ENCODE data around the gene CDKN3.
A peak's percentile ranks its signal among the peaks of the same experiment; 100 is the strongest.
"Not testable (repeated sequence)": the region's sequence is repeated elsewhere in the genome, so short reads cannot be mapped to it uniquely, and the experiment has no call there.

CDKN3 gene

DNA sequence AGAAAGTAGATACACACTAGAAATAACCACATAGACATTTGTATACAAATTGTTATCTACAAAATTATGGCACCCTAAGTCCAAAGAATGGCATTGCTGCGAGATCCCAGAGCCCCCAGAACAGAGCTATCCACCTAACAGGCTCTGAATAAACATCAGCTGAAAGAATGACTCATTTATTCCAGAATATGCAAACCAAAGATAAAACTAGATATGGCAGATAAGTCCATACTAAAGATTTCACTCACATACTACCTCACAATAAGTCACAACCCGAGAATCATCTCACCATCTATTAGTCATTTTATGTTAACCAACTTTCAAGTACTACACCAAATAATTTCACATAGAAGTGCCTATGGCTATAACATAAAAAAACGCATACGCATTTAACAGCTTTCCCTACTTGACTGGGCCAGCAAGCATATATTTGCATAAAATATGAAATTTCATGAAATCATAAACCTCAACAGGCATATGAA is 38.7 kb downstream of the CDKN3 start:
- DNase-seq (ENCODE audit: low spot score) = peak; percentile 27
- TF ChIP-seq, protein P1, sequence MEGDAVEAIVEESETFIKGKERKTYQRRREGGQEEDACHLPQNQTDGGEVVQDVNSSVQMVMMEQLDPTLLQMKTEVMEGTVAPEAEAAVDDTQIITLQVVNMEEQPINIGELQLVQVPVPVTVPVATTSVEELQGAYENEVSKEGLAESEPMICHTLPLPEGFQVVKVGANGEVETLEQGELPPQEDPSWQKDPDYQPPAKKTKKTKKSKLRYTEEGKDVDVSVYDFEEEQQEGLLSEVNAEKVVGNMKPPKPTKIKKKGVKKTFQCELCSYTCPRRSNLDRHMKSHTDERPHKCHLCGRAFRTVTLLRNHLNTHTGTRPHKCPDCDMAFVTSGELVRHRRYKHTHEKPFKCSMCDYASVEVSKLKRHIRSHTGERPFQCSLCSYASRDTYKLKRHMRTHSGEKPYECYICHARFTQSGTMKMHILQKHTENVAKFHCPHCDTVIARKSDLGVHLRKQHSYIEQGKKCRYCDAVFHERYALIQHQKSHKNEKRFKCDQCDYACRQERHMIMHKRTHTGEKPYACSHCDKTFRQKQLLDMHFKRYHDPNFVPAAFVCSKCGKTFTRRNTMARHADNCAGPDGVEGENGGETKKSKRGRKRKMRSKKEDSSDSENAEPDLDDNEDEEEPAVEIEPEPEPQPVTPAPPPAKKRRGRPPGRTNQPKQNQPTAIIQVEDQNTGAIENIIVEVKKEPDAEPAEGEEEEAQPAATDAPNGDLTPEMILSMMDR (IDR thresholded peaks at IDR 0.05; ENCODE audit: extremely low read depth, insufficient read depth, missing control alignments) = no peak
- in situ Hi-C loops (cut with MboI; ENCODE audit: low pct_unique_long_range_greater_than_20kb, low sequenced_read_pairs, unreplicated experiment) = no loop called here

DNA sequence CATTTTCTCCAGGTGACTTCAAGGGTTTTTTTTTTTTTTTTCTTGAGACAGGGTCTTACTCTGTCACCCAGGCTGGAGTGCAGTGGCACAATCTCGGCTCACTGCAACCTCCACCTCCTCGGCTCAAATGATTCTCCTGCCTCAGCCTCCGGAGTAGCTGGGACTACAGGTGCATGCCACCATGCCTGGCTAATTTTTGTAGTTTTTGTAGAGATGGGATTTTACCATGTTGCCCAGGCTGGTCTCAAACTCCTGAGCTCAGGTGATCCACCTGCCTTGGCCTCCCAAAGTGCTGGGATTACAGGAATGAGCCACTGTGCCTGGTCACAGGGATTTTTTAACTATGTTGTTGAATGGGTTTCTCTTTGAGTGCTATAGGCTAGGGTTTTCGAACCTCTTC is 41.1 kb downstream of the CDKN3 start:
- in situ Hi-C loops (cut with MboI; ENCODE audit: low pct_unique_long_range_greater_than_20kb, low sequenced_read_pairs, unreplicated experiment); DNase-seq (ENCODE audit: low spot score): not testable (repeated sequence)

DNA sequence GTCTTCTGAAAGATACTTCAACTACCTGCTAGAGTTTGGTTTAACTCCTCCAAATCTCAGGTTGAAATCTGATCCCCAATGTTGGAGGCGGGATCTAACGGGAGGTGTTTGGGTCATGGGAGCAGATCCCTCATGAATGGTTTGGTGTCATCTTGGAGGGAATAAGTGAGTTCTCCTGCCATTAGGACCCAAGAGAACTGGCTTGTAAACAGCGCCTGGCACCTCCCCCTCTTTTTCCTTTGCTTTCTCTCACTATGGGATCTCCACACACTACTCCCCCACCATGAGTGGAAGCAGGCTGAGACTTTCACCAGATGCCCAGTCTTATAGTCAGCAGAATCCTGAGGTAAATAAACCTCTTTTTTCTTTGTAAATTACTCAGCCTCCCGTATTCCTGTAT is 41.9 kb downstream of the CDKN3 start:
- DNase-seq (ENCODE audit: low spot score) = no peak

DNA sequence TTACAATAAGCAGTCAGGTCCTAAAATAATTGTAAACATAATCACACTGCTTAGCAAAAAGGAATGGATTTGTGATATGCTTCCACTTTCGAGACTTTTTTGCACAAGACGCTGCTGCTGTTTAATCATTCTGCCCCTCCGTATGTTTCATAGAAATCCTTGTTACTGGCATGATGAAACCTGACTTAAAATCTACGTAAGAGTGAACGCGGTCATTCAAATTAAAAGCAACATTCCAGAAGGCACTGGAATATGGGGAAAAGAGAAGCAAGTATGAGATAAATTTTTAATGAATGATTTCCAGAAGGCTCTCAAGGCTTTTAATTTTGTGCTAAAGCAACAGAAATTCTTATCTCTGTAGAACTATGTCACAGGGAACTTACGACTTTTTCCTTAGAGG is 43.2 kb downstream of the CDKN3 start:
- in situ Hi-C loops (cut with MboI; ENCODE audit: low pct_unique_long_range_greater_than_20kb, low sequenced_read_pairs, unreplicated experiment) = no loop called here
- no peak for DNase-seq (ENCODE audit: low spot score)
- TF ChIP-seq, protein P1 (IDR thresholded peaks at IDR 0.05; ENCODE audit: extremely low read depth, insufficient read depth, missing control alignments) = no peak

More for the DNA sequence above, 41.9 kb downstream of the CDKN3 start:
- TF ChIP-seq, protein P1 (IDR thresholded peaks at IDR 0.05; ENCODE audit: extremely low read depth, insufficient read depth, missing control alignments) = no peak
- in situ Hi-C loops (cut with MboI; ENCODE audit: low pct_unique_long_range_greater_than_20kb, low sequenced_read_pairs, unreplicated experiment) = no loop called here

DNA sequence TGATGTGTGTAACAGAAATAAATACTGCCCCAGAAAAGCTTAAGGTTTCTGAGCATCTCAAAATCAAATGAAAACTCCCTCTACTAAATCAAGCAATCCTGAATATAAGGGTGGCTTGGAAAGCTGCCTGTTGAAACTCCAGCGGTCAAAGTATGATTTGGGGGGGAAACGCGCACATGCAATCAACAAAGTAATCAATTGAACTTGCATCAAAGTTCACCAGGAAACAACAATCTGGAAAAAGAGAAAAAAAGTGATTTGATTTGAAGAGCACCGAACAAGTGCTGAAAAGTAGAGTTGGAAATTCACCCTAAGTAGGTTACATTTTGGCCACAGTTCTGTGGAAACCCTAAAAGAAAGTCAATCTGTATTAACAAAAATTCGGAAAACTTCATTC is 43.7 kb downstream of the CDKN3 start:
- TF ChIP-seq, protein P1 (IDR thresholded peaks at IDR 0.05; ENCODE audit: extremely low read depth, insufficient read depth, missing control alignments) = no peak
- in situ Hi-C loops (cut with MboI; ENCODE audit: low pct_unique_long_range_greater_than_20kb, low sequenced_read_pairs, unreplicated experiment) = no loop called here
- DNase-seq (ENCODE audit: low spot score) = no peak

DNA sequence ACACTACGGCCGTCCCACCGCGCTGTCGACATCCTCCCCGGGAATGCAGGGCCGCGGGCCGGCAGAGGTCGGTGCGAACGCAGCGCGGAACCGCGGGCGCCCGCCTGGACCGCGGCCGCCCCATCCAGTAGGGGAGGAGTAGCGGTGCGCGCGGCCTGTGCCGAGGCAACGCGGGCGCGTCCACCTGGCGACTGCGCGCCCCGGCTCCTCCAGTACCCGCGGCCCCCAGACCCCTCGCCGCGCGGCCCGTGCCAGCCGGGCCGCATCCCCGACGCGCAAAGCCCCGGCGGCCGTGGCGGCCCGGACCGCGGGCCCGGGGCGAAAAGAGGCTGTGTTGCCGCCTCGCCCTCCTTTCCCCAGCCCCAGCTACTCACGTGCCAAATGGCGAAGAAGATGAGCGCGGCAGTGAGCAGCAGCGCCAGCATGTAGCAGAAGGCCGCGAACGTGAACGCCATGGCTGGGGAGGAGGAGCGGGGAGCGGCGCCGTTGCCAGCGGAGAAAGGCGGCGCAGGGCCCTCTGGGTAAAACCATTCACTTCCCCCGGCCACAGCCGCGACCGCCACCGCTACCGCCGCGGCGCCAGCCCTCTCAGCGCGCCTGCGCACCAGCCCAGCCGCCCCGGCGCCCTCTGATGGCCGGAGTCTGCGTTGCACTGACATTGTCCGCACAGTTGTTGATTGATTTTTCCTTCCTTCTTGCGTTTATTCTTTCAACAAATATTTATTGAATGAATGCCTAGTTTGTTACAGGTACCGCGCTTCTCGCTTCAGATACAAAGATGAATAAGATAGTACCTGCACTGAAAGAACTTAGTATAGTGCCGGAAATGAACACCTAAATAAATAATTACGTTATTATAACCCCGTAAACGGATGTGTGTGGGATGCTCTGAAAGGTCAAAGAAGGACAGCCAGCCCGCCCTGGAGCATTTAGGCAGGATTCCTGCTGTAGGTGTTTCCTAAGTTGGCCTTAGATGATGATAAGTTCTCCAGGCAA is 44.4 kb downstream of the CDKN3 start, which contains the start of gene CNIH1:
Gene CNIH1 (minus strand): TSS at position 502 of the 996 bp plus-strand sequence. CDS start 47 bp downstream, at position 455.
- DNase-seq (ENCODE audit: low spot score) = peak; percentile 98
- TF ChIP-seq, protein P1 (IDR thresholded peaks at IDR 0.05; ENCODE audit: extremely low read depth, insufficient read depth, missing control alignments) = peak; percentile 91
- in situ Hi-C loops (cut with MboI; ENCODE audit: low pct_unique_long_range_greater_than_20kb, low sequenced_read_pairs, unreplicated experiment) = no loop called here

DNA sequence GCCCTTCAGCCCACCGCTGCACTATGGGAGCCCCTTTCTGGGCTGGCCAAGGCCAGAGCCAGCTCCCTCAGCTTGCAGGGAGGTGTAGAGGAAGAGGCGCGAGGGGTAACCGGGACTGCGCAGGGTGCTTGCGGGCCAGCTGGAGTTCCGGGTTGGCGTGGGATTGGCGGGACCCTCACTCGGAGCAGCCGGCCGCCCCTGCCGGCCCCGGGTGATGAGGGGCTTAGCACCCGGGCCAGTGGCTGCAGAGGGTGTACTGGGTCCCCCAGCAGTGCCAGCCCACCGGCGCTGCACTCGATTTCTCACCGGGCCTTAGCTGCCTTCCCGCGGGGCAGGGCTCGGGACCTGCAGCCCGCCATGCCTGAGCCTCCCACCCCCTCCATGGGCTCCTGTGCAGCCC is 46.2 kb downstream of the CDKN3 start:
- DNase-seq (ENCODE audit: low spot score); in situ Hi-C loops (cut with MboI; ENCODE audit: low pct_unique_long_range_greater_than_20kb, low sequenced_read_pairs, unreplicated experiment): not testable (repeated sequence)

All from GM13977 (cell line).